ENCODE measurements around the gene SYNE1.

DNA sequence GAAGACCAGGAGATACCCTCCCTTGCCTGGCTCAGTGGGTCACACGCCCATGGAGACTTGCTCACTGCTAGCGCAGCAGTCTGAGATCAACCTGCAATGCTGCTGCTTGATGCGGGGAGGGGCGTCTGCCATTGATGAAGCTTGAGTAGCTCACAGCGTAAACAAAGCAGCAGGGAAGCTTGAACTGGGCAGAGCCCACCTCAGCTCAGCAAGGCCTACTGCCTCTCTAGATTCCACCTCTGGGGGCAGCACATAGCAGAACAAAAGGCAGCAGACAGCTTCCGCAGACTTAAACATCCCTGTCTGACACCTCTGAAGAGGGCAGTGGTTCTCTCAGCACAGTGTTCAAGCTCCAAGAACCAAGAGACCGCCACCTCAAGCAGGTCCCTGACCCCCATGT, 558.4 kb downstream of the SYNE1 start:
- TF ChIP-seq, protein P1, sequence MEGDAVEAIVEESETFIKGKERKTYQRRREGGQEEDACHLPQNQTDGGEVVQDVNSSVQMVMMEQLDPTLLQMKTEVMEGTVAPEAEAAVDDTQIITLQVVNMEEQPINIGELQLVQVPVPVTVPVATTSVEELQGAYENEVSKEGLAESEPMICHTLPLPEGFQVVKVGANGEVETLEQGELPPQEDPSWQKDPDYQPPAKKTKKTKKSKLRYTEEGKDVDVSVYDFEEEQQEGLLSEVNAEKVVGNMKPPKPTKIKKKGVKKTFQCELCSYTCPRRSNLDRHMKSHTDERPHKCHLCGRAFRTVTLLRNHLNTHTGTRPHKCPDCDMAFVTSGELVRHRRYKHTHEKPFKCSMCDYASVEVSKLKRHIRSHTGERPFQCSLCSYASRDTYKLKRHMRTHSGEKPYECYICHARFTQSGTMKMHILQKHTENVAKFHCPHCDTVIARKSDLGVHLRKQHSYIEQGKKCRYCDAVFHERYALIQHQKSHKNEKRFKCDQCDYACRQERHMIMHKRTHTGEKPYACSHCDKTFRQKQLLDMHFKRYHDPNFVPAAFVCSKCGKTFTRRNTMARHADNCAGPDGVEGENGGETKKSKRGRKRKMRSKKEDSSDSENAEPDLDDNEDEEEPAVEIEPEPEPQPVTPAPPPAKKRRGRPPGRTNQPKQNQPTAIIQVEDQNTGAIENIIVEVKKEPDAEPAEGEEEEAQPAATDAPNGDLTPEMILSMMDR (IDR thresholded peaks at IDR 0.05 in 8 of 11, conservative IDR thresholded peaks at IDR 0.05 in 3 of 11) = no peak
- TF ChIP-seq POLR2A (IDR thresholded peaks at IDR 0.05) = no peak
